Peyer's patch (tissue), 4 donors: ENCODE measurements around the gene SGTA. TPM values are rescaled to one million over a fixed set of nuclear protein-coding genes. Genes with fewer than 3 reads are reported as not detected.

Experiments
- DNase-seq, 3 donors: peaks; one replicate each; pipeline ENCODE4 v3.0.0-alpha.2; 2017 to 2019
- H3K27ac ChIP-seq, 4 donors: fragments of 200-600 bp; sonication (generic); one replicate each; pipeline ENCODE4 v1.5.1; 2016 to 2019
- H3K27me3 ChIP-seq, 2 donors: fragments of 200-600 bp; sonication (generic); one replicate each; pipeline ENCODE4 v1.5.1; 2019
- H3K36me3 ChIP-seq, 3 donors: fragments of 200-600 bp; sonication (generic); one replicate each; pipeline ENCODE4 v1.5.1; 2016 to 2019
- H3K4me1 ChIP-seq, 4 donors: fragments of 200-600 bp; sonication (generic); one replicate each; pipeline ENCODE4 v1.5.1; 2016 to 2019
- H3K4me3 ChIP-seq, 4 donors: fragments of 200-600 bp; sonication (generic); 1 replicate in 3 of 4; 2 replicates in 1 of 4; pipeline ENCODE4 v1.5.1; 2016 to 2019; ENCODE audit warnings: mild to moderate bottlenecking in 1 of 4
- H3K9me3 ChIP-seq, 4 donors: fragments of 200-600 bp; sonication (generic); one replicate each; pipeline ENCODE4 v1.5.1; 2016 to 2019; ENCODE audit warnings: mild to moderate bottlenecking in 1 of 4
- CTCF ChIP-seq, 6 experiments: fragments of 450-650 bp in 4 of 6; fragments of 200-600 bp in 2 of 6; sonication (generic) in 1 of 6; IDR thresholded peaks; one replicate each; pipeline ENCODE4 v1.5.1; 2017 to 2019; ENCODE audit warnings: antibody characterized with exemption in 6 of 6, mild to moderate bottlenecking in 3 of 6, moderate library complexity in 1 of 6
- POLR2A ChIP-seq, 2 donors: fragments of 450-650 bp; IDR thresholded peaks; one replicate each; pipeline ENCODE4 v1.5.1; 2017; ENCODE audit warnings: antibody characterized with exemption in 2 of 2, mild to moderate bottlenecking in 2 of 2, moderate library complexity in 2 of 2
- total RNA-seq, 4 donors: library from RNA; depleted of rRNA; stranded (reverse); fragments of >200 nt; gene quantifications; one replicate each; pipeline ENCODE4 v1.1.0, GENCODE V29; 2016

SGTA gene
- total RNA-seq, 4 donors from 2014 or later, result 26.4 to 62.5 (median 45.7) TPM

DNA sequence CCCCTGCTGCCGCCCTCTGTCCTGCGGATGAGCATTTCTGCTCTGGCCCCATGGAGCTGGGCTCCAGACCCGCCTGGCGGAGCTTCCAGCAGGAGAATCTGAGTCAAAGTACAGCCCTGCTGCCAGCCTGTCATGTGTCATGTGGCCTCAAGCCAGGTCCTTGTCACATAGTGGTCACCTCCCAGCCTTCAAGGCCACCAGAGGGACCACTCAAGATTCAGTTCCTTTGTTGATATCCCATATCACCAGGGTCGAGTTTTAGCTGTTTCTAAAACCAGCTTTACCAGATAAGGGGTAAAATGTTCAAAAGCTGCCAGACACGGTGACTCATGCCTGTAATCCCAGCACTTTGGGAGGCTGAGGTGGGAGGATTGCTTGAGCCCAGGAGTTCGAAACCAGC is 15.7 kb upstream of the SGTA start:
- DNase-seq, result no peak

GRCh38 chr19:2798158-2798685 is 15.1 kb upstream of the SGTA start:
- TF ChIP-seq POLR2A (IDR thresholded peaks at IDR 0.05) (no peak), CTCF (IDR thresholded peaks at IDR 0.05) (no peak)
- Histone ChIP-seq H3K9me3 (no peaks in the 10 kb centered on the region), H3K36me3 (peaks cover 0 to 40% (median 0%) of the 10 kb centered on the region in 3 donors), H3K4me1 (no peaks in the 10 kb centered on the region), H3K27ac (no peak overlapping the region), H3K27me3 (no peaks in the 10 kb centered on the region), H3K4me3 (no peak overlapping the region)
- DNase-seq, result no peak

More for the DNA sequence above, 15.7 kb upstream of the SGTA start:
- Histone ChIP-seq H3K4me3 (no peak overlapping the region), H3K27me3 (no peaks in the 10 kb centered on the region), H3K9me3 (no peaks in the 10 kb centered on the region), H3K4me1 (no peaks in the 10 kb centered on the region), H3K36me3 (peaks cover 0 to 40% (median 0%) of the 10 kb centered on the region in 3 donors), H3K27ac (no peak overlapping the region)
- TF ChIP-seq CTCF (IDR thresholded peaks at IDR 0.05) (no peak), POLR2A (IDR thresholded peaks at IDR 0.05) (no peak)

DNA sequence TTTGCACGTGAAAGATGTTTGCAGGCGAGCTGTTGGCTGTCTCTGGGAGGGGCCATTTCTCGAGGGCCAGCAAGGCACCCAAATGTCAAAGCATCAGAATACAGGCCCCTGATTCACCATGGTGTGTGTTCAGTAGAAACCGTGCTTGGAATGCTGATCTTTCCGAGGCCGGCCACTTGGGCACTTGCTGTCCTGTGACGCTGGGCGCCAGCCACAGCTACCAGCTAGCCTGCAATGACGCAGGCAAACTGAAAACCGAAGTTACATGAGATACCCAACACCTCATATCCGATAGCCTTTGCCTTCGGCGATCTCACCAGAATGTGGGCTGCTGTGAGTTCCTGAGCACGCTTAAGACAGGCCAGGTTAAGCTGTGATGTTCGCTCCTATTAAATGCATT is 14.2 kb upstream of the SGTA start:
- Histone ChIP-seq H3K9me3 (no peaks in the 10 kb centered on the region), H3K4me3 (no peak overlapping the region), H3K36me3 (peaks cover 0 to 40% (median 0%) of the 10 kb centered on the region in 3 donors)

GRCh38 chr19:2796659-2797266 is 13.7 kb upstream of the SGTA start:
- peaks cover 0 to 40% (median 0%) of the 10 kb centered on the region in 3 donors for H3K36me3 ChIP-seq

More for the DNA sequence above, 14.2 kb upstream of the SGTA start:
- H3K27me3 ChIP-seq, result no peaks in the 10 kb centered on the region
- no peak for DNase-seq
- no peaks in the 10 kb centered on the region for H3K4me1 ChIP-seq
- no peak for TF ChIP-seq POLR2A (IDR thresholded peaks at IDR 0.05)
- TF ChIP-seq CTCF (IDR thresholded peaks at IDR 0.05), result no peak
- H3K27ac ChIP-seq, result no peak overlapping the region

GRCh38 chr19:2795827-2796658 is 13.0 kb upstream of the SGTA start:
- TF ChIP-seq POLR2A (IDR thresholded peaks at IDR 0.05) (no peak), CTCF (IDR thresholded peaks at IDR 0.05) (no peak)
- no peaks in the 10 kb centered on the region for H3K27me3 ChIP-seq
- no peak overlapping the region for H3K27ac ChIP-seq
- no peaks in the 10 kb centered on the region for H3K4me1 ChIP-seq
- DNase-seq, result no peak
- peaks cover 0 to 40% (median 0%) of the 10 kb centered on the region in 3 donors for H3K36me3 ChIP-seq
- no peak overlapping the region for H3K4me3 ChIP-seq
- no peaks in the 10 kb centered on the region for H3K9me3 ChIP-seq

More at GRCh38 chr19:2796659-2797266, 13.7 kb upstream of the SGTA start:
- no peak for DNase-seq
- Histone ChIP-seq H3K9me3 (no peaks in the 10 kb centered on the region), H3K27me3 (no peaks in the 10 kb centered on the region), H3K4me3 (no peak overlapping the region), H3K27ac (no peak overlapping the region), H3K4me1 (no peaks in the 10 kb centered on the region)
- TF ChIP-seq POLR2A (IDR thresholded peaks at IDR 0.05) (no peak), CTCF (IDR thresholded peaks at IDR 0.05) (no peak)
